Mucosa of stomach (tissue), 1 donor: ENCODE measurements around the gene CENPP.

ENCODE experiments used
- H3K27me3 ChIP-seq: one replicate; pipeline ENCODE4 v1.7.0; 2013; ENCODE audit warnings: mild to moderate bottlenecking, low read length; ENCODE audit not compliant: control insufficient read depth, insufficient read depth
- H3K36me3 ChIP-seq: one replicate; pipeline ENCODE4 v1.7.0; 2013; ENCODE audit warnings: low read length; ENCODE audit not compliant: control insufficient read depth, insufficient read depth
- H3K4me1 ChIP-seq: one replicate; pipeline ENCODE4 v1.7.0; 2013; ENCODE audit warnings: mild to moderate bottlenecking, low read length; ENCODE audit not compliant: control insufficient read depth, insufficient read depth
- H3K4me3 ChIP-seq: one replicate; pipeline ENCODE4 v1.7.0; 2013; ENCODE audit warnings: low read length
- H3K9ac ChIP-seq: one replicate; pipeline ENCODE4 v1.7.0; 2013; ENCODE audit warnings: mild to moderate bottlenecking, low read length, moderate library complexity
- H3K9me3 ChIP-seq: one replicate; pipeline ENCODE4 v1.7.0; 2013; ENCODE audit warnings: mild to moderate bottlenecking, low read length, moderate library complexity; ENCODE audit not compliant: control insufficient read depth
- donor health status: Pancreatic carcinoma.

CENPP gene

GRCh38 chr9:92295240-92295790 is 30.4 kb upstream of the CENPP start:
- peaks cover 5% of the 10 kb centered on the region for H3K36me3 ChIP-seq
- H3K4me1 ChIP-seq: peaks cover 12% of the 10 kb centered on the region
- H3K4me3 ChIP-seq: no peak overlapping the region
- no peaks in the 10 kb centered on the region for H3K9me3 ChIP-seq
- H3K27me3 ChIP-seq: no peaks in the 10 kb centered on the region
- H3K9ac ChIP-seq: no peak overlapping the region

- H3K9me3 ChIP-seq: no peaks in the 10 kb centered on the region
- no peaks in the 10 kb centered on the region for H3K27me3 ChIP-seq
- H3K36me3 ChIP-seq: peaks cover 5% of the 10 kb centered on the region
- no peak overlapping the region for H3K9ac ChIP-seq
- H3K4me3 ChIP-seq: no peak overlapping the region
- H3K4me1 ChIP-seq: peaks cover 12% of the 10 kb centered on the region
Observed at GRCh38 chr9:92295827-92296258, 29.9 kb upstream of the CENPP start.

- Histone ChIP-seq H3K27me3 (no peaks in the 10 kb centered on the region), H3K9me3 (no peaks in the 10 kb centered on the region), H3K4me3 (no peak overlapping the region), H3K9ac (no peak overlapping the region), H3K36me3 (peaks cover 5% of the 10 kb centered on the region), H3K4me1 (peaks cover 8% of the 10 kb centered on the region)
Observed at GRCh38 chr9:92297611-92298010, 28.1 kb upstream of the CENPP start.

DNA sequence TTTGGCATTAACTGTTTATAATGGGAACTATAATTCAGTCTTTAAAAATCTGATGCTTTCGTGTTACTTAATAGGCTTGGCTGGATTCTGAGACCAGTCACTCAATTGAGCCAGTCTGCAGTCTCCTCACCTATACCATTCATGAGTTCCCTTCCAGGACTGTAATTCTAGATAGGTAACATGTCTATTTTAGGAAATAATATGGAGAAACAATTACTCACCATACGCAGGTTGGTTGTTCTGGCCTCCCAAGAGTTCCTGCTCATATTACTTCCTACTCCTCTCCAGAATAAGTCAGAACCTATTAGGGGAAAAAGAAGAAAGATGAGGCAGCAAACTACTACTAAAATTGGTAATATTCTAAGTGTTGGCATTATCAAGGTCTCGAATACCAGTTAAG is 27.7 kb upstream of the CENPP start:
- H3K4me3 ChIP-seq: no peak overlapping the region
- H3K9ac ChIP-seq: no peak overlapping the region
- H3K36me3 ChIP-seq: peaks cover 5% of the 10 kb centered on the region
- no peaks in the 10 kb centered on the region for H3K27me3 ChIP-seq
- no peaks in the 10 kb centered on the region for H3K9me3 ChIP-seq
- H3K4me1 ChIP-seq: peaks cover 8% of the 10 kb centered on the region

GRCh38 chr9:92299116-92299515 is 26.6 kb upstream of the CENPP start:
- H3K4me1 ChIP-seq: peaks cover 8% of the 10 kb centered on the region
- no peaks in the 10 kb centered on the region for H3K27me3 ChIP-seq
- H3K4me3 ChIP-seq: no peak overlapping the region
- H3K9me3 ChIP-seq: no peaks in the 10 kb centered on the region
- no peak overlapping the region for H3K9ac ChIP-seq
- peaks cover 5% of the 10 kb centered on the region for H3K36me3 ChIP-seq

GRCh38 chr9:92300936-92301335 is 24.8 kb upstream of the CENPP start:
- Histone ChIP-seq H3K4me1 (no peaks in the 10 kb centered on the region), H3K27me3 (no peaks in the 10 kb centered on the region), H3K36me3 (peaks cover 5% of the 10 kb centered on the region), H3K4me3 (no peak overlapping the region), H3K9me3 (no peaks in the 10 kb centered on the region), H3K9ac (no peak overlapping the region)

- Histone ChIP-seq H3K9ac (no peak overlapping the region), H3K27me3 (no peaks in the 10 kb centered on the region), H3K9me3 (no peaks in the 10 kb centered on the region), H3K36me3 (no peaks in the 10 kb centered on the region), H3K4me3 (no peak overlapping the region), H3K4me1 (no peaks in the 10 kb centered on the region)
Observed at GRCh38 chr9:92308893-92309292, 16.9 kb upstream of the CENPP start.

- H3K9me3 ChIP-seq: no peaks in the 10 kb centered on the region
- no peaks in the 10 kb centered on the region for H3K36me3 ChIP-seq
- no peaks in the 10 kb centered on the region for H3K27me3 ChIP-seq
Observed at GRCh38 chr9:92310562-92310961, 15.2 kb upstream of the CENPP start.

GRCh38 chr9:92312887-92313623 is 12.7 kb upstream of the CENPP start:
- H3K36me3 ChIP-seq: no peaks in the 10 kb centered on the region
- no peaks in the 10 kb centered on the region for H3K27me3 ChIP-seq
- no peak overlapping the region for H3K9ac ChIP-seq
- no peaks in the 10 kb centered on the region for H3K4me1 ChIP-seq
- H3K4me3 ChIP-seq: no peak overlapping the region
- H3K9me3 ChIP-seq: no peaks in the 10 kb centered on the region

More at GRCh38 chr9:92310562-92310961, 15.2 kb upstream of the CENPP start:
- no peaks in the 10 kb centered on the region for H3K4me1 ChIP-seq
- no peak overlapping the region for H3K4me3 ChIP-seq
- no peak overlapping the region for H3K9ac ChIP-seq

GRCh38 chr9:92313624-92314012 is 12.1 kb upstream of the CENPP start:
- Histone ChIP-seq H3K27me3 (no peaks in the 10 kb centered on the region), H3K36me3 (no peaks in the 10 kb centered on the region), H3K9ac (no peak overlapping the region), H3K4me1 (no peaks in the 10 kb centered on the region), H3K9me3 (no peaks in the 10 kb centered on the region), H3K4me3 (no peak overlapping the region)

DNA sequence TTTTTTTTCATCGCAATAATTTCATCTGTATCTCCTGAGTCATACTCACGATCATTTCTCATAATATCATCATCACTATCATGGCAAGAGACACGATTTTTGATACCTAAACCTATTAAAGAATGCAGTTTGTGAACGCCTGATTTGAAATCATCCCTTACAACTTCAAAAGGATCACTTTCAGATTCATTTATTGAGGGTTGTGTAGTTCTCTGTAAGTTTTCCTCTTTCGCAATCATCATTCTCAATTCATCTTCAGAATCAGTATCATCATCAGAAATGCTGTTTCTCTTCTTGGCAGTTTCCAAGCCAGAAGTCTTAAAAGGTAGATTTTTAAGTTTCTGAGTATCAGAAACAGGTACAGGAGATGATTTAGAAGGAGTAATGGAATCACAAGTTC is 10.3 kb upstream of the CENPP start:
- peaks cover 4% of the 10 kb centered on the region for H3K36me3 ChIP-seq

GRCh38 chr9:92324431-92324830 is 1.3 kb upstream of the CENPP start:
- Histone ChIP-seq H3K36me3 (peaks cover 4% of the 10 kb centered on the region), H3K4me3 (peak overlapping the region; percentile 98), H3K9ac (peak overlapping the region; percentile 92), H3K9me3 (no peaks in the 10 kb centered on the region), H3K27me3 (no peaks in the 10 kb centered on the region), H3K4me1 (peaks cover 14% of the 10 kb centered on the region)

More for the DNA sequence above, 10.3 kb upstream of the CENPP start:
- H3K27me3 ChIP-seq: no peaks in the 10 kb centered on the region
- no peaks in the 10 kb centered on the region for H3K4me1 ChIP-seq
- no peak overlapping the region for H3K4me3 ChIP-seq
- H3K9ac ChIP-seq: no peak overlapping the region
- H3K9me3 ChIP-seq: no peaks in the 10 kb centered on the region
